Superior temporal gyrus (tissue), 1 donor: ENCODE data around the gene CCDC92.
"Not testable (repeated sequence)": the region's sequence is repeated elsewhere in the genome, so short reads cannot be mapped to it uniquely, and the experiment has no call there.

Experiments used
- DNase-seq: peaks from one replicate; pipeline ENCODE4 v3.0.0-alpha.2; 2016; ENCODE audit errors: extremely low spot score

Gene CCDC92

GRCh38 chr12:123949770-123950165 is 22.9 kb downstream of the CCDC92 start:
- no peak for DNase-seq

DNA sequence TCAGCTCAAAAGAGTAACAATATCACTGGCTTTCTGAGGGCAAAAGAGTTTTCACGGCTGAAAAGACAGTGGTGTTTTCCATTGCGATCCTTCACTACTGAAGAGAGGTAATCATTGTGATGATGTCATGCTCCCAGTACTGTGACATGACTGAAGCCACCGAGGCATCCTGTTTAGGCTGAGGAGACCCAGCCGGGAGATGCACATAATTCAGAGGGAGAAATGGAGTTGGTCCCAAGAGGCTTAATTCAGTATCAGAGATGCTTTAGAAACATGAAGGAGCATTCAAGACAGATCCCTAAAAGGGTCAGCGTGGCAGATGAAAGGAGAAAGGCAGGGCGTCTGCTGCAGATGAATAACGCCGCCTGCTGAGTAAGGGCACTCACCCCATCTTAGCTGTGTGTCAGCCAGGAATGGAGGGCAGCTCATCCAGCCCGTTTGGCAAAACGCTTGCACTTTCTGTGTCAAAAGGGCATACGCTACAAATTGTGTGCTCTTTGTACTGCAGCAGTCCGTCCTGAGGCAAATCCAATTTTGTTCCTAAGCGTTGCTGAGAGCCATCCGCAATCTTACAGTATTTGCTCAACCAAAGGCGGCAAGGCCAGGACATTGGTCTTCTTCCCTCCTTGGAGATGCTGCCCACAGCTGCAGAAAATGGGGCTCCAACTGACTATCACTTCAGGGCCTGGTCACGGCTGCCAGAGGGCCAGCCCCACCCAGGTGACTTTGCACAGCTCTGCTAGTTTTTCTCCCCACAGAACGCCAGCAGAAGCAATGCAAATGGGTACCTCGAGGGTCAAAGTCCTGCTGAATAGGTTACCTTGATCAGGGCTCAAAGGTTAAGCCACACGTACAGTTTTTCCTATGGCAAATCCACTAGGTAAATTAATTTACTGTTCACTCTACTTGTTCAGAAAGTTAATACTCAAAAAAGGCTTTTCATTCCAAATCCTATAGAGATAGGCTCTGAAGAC is 23.5 kb downstream of the CCDC92 start:
- no peak for DNase-seq

GRCh38 chr12:123948401-123948795 is 24.2 kb downstream of the CCDC92 start:
- peak; percentile 57 for DNase-seq

GRCh38 chr12:123947531-123947930 is 25.1 kb downstream of the CCDC92 start:
- not testable (repeated sequence) for DNase-seq

GRCh38 chr12:123946516-123947505 is 25.8 kb downstream of the CCDC92 start:
- DNase-seq: not testable (repeated sequence)

DNA sequence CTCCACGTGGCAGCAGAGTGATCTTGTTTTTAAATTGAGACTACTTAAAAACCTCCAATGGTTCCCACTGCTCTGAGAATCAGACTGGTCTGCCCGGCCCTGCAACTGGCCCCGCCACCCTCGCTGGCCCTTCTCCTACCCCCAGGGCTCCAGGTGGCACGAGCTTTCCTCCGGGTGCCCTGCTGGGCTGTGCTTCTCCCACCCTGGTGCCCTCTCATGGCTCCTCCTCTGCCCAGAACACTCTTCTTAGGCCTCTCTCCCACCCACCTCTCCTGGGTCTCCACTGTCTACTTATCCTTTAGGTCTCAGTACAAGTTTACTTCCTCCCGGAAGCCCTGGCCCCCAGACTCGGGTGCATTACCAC is 26.5 kb downstream of the CCDC92 start:
- no peak for DNase-seq

DNA sequence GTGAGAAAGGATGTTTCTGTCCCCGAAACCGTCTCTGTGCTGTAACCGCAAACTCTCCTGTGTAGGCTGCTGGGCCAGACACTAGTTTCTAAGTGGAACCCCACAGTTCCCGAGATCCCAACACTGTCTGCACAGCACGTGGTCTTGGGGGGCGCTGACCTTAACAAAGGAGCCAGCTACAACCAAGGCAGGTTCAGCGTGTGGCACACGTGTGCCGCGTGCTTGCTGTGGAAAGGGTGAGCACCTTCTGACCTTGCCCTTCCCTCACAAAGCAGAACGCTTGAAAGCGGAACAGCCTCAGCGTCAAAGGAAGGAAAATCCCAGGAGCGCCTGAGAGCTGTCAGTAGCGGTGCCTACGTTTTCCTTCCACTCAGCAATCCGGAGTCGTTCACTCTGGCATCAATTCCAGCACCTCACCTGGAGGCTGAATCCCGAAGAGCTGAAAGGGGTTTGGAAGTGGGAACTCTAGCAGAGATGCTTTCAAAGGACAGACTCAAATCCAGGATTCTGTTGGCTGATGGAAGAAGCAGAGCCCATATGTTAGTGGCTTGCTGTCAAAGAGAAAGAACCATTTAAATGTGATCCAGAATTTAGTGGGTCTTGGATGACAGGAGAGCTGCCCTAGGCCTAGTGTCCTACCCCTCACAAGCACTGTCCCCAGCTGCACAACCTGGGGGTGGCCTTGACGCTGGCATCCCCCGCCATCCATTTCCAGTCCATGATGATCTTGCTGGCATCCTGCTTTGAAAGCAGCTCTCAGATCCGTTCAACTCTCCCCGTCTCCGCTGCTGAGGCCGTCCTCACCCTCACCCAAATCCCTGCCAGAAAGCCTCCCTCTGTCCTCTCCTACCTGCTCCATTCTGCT is 27.1 kb downstream of the CCDC92 start:
- DNase-seq: no peak

- DNase-seq: no peak
Observed at GRCh38 chr12:123944696-123945095, 27.9 kb downstream of the CCDC92 start.

DNA sequence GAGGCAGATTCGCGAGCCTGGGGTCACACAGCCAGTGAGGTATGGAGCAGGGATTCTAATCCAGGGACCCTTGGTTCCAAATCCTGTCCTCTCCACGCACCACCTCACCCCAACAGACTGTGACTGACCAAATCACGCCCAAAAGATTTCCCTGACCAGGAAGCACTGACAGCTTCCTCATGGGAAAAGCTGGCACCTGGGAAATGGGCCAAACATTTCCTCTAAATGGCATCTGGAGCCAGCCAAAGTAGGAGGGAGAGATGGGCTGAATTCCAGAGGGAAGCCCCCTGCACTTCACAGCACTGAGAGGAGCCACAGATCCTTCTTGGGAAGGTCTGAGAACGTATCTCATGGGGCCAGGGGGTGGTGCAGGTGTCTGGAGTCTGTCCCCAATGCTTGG is 28.8 kb downstream of the CCDC92 start:
- no peak for DNase-seq

DNA sequence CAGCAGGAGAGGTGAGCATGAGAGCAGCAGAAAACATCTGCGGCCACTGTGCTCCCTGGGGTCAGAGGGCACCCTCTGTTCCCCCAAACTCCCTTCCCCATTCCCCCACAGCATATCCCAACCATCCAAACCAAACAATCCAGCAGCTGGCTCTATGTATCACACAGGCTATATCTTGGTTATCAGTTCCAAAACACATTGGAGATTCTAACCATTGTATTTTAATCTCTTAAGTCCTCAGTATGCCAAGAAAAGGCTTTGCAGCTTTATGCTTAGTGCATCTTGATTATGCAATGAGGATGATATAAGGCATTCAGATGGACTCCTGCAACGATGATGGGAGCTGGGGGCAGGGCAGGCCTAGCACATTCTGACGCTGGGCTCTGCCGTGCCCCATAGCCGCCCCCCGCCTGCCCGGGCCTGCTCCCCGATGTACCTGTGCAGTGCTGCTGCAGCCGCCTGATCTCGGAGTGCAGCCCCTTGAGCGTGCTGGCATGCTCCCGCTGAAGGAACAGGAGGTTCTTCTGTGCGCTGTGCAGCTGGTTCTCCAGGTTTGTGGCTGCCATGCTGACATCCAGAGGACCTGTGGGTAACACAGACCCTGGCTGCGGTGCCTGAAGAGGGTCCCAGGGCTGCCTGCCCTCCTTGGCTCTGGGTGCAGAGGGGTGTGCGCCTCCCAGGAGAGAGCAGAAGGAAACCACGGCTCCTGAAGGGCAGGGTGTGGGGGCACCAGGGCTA is 29.6 kb downstream of the CCDC92 start:
- DNase-seq: no peak

DNA sequence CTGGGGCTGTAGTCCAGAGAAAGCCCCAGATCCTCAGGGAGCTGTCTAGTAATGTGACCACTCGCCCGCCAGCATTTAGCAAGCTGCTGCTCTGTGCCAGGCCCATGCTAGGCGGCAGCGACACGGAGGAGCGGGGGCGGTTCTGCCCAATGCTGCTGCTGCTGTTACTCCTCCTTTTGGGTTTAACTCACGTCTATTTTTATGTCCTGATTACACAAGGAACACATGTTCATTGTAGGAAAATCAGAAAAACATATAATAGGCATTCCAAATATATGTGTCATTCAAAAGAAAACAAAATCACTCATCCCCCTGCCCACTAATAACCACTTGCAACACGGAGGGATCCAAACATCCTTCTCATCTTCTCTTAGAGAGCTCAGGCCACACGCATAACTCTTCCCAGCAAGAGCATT is 30.4 kb downstream of the CCDC92 start:
- DNase-seq: peak; percentile 59

DNA sequence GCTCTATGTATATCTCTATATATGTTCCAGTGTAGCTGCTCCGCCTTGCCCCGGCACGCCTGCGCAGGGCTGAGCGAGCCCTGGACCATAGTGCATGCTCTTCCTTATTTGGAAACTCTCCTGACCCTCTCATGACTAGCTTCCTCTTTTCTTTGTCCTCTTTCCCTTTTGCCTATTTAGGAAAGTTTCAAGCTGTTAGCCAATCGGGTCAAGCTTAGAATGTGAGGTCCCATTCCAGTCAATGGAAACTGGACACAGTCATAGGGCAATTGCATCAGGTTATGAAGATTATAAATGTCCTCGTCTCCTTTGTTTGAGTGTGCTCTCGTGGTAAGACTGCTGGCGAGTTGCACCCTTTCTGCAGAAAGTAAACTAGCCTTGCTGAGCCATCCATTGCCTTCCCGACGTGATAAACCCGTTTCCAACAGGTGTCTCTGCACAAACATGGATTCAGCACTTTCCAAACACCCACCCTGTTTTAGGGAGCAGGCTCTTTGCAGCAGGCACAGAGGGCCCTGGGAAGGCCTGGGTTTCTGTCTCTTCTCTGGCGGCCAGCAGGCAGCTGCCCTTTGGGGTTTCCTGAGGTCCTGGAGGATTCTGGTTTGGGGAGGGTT is 30.9 kb downstream of the CCDC92 start:
- no peak for DNase-seq

- no peak for DNase-seq
Observed at GRCh38 chr12:123941000-123941399, 31.6 kb downstream of the CCDC92 start.

DNA sequence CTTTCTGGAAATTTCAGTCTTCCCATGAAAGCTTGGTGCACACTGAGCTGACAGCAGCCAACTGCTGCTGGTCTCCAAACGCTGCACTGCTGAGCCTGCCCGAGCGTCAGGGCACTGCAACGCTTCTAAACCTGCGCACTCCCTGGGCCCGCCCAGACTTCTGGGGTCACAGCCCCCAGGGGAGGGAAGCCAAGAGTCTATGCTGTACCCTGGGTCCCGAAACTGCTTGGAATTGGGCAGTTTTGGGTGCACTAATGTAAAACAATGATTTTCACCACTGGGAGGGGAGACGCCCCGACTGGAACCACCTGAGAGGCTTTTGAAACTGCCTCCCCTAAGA is 32.0 kb downstream of the CCDC92 start:
- no peak for DNase-seq

DNA sequence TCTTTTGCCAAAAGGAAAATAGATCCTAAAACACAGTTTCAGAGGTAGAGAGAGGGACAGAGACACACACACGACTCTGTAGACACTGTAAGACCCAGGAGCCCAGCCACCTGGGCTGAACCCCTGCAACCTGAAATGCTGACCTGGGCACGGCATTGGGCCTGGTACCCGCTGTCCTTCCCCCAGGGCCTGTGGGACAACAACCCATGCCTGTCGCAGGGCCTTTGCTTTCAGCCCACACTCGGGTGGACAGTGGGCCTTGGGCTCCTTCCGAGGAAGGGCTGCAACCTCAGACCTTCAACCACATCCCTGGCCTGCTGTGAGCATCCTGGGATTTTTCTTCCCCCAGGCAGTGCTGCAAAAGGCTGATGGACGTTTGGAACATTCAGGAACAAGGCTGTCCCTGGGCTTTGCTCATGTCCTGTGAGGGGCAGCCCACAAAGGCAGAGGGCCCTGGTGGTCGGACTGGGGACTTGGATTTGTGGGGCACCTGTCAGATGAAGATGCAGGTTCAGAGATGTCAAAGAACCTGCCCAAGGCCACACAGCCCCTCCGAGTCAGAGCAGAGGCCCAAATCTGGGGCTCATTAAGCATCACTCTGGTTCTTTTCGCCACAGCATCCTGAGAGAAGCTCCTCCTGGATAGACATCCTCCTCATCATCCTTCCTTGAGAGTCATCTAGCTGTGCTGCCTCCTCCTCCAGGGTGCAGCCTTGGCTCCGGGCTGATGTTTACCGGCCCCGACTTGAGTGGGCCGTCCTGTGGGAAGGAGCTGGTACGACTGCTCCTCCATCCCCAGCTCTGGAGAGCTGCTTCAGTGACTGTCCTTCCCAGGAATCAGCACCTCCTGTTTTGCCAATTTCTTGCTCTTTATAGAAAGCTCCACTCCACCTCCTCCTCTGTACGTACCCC is 32.7 kb downstream of the CCDC92 start:
- peak; percentile 53 for DNase-seq

DNA sequence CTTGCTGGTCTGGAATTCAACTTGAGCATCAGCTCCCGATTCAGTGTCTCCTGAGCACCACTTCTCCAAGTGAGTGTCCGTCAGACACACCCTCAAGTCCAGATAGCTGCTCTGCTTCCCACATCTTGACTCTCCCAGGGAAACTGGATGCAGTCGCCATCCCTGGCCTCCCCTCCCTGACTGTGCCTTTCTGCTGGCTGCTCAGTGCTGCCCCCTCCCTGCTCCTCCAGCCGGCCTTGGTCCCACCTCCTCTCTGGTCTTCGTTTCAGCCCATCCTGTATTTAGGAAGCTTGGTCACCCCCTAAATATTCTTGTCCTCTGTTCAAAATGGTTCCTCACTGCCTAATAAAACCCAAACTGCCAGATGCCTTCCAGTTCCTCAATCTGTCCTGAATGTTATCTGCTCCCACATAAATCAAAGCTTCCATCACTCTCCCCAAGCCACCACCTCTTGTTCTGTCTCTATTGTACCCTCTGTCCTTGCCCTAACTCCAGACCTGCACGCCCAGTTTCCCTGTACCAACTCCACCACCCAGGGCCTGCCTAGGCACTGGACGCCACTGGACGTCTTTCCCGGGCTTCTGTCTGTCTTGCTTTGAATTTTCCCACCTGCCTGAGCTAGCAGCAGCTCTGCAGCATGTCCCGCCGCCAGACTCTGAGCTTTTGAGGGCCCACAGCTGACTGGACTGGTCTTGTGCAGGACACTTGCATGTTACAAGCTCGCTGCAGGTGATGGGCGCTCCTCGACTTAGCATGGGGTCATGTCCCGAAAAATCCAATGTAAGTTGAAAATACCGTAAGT is 33.8 kb downstream of the CCDC92 start:
- no peak for DNase-seq

- no peak for DNase-seq
Observed at GRCh38 chr12:123937707-123938591, 34.7 kb downstream of the CCDC92 start.
